LoVo (cell line): ENCODE measurements around the gene AUTS2.

Source experiments
- DNase-seq: peaks from one replicate; pipeline ENCODE4 v3.0.0-alpha.2; 2016; ENCODE audit warnings: low spot score

The AUTS2 gene

DNA sequence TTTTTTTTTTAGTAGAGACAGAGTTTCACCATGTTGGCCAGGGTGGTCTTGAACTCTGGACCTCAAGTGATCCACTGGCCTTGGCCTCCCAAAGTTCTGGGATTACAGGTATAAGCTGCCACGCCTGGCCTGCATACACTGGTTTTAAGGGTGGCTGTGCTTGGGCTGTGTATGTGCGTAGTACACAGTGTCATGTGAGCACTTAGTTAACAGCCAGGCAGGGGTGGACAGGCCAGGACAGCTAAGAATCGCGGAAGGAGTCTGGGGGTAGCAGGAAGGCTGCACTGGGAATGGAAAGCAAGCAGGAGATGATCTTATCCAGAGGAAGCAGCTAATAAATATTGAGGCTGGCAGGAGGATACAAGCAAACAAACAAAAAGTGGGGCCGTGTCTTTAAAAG, 1153.6 kb downstream of the AUTS2 start:
- DNase-seq, result no peak

DNA sequence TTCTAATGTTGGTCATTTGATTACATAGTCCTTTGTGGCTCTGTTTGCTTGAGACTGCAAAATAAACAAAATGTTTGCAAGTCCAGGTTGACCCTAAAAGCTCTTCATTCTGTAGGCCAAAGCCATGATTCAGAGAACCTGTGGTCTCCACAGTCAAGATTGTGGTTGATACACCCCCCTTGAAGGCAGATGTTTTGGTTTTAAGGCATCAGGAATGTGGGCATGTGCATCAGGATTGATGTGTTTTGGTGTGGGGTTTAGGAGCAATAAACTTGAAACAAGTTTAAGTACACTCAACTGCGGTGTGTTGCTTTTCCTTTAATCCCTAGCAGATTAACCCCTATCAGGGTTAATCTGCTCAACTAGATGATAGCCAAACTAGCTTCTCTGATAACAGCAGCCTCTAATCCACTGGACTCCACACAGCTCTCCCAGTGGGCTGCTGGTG, 1154.5 kb downstream of the AUTS2 start:
- DNase-seq, result no peak

DNA sequence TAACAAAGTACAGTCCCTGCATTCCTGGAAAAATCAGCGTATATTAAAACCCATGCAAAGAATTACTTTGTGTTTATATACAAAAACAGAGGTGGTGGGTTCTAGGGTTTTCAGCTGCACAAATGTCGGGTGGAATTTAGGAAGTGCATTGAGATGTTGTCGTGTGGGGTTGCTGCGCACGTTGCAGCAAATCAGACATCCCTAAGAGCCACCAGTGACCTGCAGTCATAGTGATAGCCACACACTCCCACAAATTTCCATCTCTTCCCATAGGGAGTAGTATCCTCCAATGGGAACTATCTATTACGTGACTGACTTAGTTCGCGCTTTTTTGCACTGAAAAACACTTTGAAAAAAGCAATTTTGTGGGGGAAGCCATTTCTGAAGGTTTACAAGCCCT, 1158.5 kb downstream of the AUTS2 start:
- DNase-seq, result no peak

DNA sequence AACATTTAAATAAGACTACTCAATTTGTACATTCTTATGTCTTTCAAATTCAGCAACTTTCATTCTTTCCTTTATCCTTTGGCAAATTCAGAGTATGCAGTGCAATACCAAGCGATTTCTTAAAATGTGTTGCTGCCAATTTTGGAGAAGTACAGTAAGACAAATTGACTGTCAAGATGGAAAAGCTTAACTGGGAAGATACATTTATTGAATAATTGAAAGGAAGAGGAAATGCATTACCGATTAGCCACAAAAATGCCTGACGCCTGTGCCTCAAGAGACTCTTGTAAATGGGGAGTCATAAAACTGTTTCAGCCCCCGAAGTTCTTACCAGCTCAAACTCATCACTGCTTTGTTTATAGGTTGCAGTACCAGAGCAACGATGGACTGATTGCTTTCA, 1160.4 kb downstream of the AUTS2 start:
- no peak for DNase-seq

DNA sequence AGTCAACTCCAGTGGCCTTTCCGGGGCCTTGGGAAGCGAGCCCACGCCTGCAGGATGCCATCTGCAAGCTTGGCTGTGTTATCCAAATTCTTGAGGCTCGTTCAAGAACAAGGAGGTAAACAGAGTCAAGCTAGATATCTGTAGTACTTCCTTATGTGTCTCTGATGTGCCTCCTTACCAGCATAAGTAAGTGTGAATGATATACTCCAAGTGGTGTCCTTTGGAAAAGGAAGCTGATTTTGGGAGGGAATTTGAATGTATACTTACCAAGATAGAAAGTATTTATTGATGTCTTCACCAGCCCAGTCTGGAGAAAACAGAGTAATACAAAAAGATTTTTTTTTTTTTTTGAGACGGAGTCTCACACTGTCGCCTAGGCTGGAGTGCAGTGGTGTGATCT, 1161.4 kb downstream of the AUTS2 start:
- DNase-seq, result no peak

DNA sequence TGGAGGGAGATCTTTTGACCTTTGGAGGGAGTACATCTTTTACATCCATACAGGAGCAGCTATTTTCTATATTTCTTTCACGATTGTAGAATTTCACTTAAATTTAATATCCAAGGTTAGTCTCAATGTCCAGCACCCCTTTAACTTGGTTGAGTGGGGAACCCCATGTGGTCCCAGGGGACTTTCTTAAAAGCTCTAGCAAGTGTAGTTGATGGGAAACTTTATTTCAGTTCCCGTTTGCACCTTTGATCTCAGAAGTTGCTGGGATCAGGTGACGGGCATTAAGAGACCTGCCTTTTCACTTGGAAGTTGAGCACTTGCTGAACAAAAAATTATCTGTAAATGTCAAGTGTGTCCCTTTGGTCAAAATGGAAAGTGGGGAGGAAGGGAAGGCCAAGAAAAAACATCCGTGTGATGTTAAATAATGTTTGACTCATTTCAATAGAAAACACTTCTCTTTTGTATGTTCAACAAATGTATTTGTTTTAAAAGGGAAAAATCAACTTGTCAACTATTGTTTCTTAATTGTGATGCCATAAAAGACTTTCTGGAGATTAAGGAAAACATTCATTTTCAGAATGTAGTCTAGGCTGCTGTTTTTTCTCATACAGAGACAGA, 1163.5 kb downstream of the AUTS2 start:
- DNase-seq, result no peak

DNA sequence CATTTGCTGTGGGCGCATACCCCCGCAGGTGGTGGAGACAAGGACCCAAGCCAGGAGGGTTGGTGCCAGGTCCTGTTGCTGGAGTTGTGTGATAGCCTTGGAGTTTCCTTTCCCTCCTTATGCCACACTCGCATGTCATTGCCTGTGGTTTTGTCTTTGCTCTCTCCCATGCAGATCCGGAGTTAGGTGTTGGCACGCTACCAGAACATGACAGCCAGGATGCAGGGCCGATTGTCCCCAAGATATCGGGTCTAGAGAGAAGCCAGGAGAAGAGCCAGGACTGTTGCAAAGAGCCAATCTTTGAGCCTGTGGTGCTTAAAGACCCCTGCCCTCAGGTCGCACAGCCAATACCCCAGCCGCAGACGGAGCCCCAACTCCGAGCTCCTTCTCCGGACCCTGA, 1164.4 kb downstream of the AUTS2 start:
- DNase-seq, result no peak

DNA sequence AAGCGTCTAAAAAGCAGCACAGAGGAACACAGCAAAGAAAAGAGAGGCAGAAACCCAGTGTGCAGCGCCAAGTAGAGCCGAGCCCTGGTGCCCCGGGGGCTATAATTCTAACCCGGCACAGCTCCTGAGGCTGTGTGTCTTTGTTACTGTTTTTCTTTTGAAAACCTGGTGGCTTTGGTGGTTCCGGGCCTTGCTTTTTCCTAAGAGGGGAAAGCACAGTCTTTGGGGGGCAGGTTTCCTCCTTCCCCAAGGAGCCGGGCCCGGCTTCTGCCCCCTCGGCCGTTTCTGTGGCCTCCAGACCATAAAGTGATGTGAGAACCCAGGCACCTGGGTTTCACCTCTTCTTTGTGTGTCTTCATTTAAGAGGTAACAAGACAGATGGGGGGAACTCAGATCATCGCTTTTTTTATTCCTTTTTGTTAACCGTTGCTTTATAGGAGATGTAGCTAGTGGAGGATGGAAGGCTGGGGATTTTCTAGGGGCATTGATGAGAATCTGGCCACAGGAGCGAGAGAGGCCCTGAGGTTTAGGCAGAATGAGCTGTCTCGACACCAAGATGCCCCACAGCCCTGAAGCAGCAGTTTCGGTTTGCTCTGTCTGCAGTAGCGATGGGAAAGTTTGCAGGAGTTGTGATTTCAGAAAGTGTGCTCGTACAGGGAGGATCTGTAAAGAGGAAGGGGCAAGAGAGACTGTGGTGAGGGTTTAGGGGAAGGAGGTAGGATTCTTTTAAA, 1165.9 kb downstream of the AUTS2 start:
- no peak for DNase-seq

DNA sequence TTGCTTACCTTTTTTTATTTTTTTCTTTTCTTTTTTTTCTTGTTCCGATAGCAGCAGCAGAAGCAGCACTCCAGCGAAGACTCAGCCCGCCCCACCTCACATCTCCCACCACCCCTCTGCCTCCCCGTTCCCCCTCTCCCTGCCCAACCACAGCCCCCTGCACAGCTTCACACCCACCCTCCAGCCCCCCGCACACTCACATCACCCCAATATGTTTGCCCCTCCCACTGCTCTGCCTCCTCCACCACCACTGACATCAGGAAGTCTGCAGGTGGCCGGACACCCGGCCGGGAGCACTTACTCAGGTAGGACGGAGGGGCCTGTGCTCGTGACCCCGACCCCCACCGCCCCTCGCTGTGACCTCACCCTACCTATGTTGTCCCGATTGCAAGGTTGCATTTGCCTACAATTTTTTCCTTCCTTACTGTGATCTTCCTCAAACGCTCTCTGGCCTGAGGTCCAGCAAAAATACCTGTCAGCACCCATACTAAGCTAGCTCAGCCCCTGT, 1166.5 kb downstream of the AUTS2 start:
- no peak for DNase-seq

DNA sequence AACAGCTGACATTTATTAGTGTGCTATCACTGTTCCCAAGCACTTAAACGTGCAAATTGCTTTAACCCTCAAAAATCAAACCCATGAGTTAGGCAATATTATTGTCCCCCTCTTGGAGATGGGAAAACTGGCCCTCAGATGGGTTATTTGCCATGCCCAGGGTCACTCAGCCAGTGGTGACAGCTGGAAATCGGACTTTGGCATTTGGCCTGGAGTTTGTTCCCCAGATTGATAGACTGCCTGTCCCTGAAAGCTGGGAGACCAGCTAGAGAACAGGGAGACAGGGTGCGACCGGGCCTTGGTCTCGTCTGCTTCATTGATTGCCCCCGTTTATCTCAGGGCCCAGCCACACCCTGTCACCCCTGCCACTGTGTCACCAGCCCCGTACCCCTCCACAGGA, 1167.4 kb downstream of the AUTS2 start:
- no peak for DNase-seq

DNA sequence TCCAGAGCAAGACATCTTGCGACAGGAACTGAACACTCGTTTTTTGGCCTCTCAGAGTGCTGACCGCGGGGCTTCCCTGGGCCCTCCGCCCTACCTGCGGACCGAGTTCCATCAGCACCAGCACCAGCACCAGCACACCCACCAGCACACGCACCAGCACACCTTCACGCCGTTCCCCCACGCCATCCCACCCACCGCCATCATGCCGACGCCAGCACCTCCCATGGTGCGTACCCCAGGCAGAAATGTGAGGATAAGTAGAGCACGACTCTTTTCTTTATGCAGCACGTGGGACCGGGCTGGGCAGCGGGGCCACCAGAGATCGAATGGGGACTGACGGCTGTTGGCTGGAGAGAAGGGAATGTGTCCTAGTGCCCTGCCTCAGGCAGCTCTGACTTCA, 1167.8 kb downstream of the AUTS2 start:
- DNase-seq, result no peak

DNA sequence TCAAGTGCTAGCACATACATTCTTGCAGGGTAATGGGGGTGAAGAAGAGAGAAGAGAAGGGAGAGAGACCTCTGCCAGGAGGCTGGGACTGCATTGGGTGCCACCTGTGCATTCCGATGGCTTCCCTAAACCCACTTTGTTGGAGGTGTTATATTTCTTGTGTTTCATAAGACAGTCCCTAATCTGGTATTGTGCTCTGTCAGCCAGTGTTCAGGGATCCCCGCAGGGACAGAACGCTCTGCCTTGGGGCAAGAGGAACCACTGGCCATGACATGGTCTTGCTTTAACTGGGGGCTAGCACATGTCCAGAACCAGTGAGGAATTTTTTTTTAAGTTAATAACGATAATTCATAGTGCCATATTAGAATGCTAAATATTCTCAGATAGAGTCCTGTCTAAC, 1168.4 kb downstream of the AUTS2 start:
- DNase-seq, result no peak

DNA sequence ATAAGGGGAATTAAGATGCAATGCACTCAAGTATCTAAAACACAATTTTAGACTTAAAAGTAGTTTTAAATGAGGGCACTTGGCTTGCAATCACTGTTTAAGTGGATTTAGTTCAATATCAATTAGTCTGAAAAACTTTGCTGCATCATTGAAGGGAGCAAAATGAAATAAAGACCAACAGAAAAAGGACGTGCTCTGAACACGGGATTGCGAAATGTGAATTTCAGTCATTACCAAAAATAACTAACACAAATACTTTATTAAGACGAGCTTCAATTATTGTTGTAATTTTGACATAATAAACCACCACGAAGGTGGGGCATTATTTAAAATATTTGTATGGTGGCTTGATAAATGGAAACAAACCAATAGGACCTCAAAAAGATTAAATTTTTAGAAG, 1171.9 kb downstream of the AUTS2 start:
- no peak for DNase-seq

DNA sequence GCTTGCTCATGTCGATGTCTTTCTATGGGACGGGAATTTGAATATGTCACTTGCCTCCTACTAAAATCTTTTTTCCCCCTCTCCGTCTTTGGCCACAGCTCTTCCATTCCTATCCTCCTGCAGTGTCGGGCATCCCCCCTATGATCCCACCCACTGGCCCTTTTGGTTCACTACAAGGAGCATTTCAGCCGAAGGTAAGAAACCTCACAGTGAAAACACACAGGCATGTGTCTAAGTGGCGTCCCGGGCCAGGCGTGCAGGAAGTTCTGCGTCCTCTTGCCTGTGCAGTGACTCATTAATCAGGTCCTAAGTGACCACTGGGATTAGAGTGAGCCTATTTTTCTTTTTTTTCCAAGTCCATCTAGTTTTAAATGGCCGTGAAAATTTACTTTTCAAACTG, 1173.2 kb downstream of the AUTS2 start:
- DNase-seq, result no peak

DNA sequence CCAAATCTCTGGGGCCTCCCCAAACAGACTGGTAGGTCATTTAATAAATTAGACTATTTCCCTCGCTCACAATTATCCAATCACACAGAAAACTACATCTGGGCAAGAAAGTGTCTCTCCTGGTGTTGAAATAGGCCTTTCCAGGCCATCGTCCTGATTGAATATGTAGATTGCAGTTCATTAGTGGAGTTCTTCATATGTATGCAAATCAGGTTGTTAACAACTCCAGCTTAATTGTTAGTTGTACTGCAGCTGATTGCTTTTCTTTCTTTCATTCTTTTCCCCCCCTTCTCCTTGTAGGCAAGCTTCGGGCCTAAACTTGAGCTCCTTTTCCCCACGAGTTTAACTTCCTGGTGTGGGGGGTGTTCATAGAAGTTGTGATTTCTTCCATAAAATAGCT, 1174.6 kb downstream of the AUTS2 start:
- DNase-seq, result no peak

DNA sequence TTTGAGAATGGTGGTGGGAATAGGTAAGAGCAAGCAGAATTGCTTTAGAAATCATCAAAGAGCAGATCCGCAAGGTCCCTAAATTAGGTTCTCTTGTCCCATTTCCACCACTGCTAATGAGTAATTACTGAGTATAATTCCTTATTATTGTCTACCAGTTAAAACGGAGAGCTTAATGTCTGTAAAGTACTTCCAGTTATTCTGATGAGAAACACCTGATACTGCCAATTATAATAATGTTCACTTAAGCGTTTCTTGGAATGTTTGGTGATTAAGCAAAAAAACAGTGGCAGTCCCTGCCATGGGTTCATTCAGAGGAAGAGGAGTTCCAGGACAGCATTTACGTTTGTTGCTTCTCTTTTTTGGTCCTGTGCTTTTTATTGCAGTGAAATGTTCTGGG, 1175.1 kb downstream of the AUTS2 start:
- no peak for DNase-seq

DNA sequence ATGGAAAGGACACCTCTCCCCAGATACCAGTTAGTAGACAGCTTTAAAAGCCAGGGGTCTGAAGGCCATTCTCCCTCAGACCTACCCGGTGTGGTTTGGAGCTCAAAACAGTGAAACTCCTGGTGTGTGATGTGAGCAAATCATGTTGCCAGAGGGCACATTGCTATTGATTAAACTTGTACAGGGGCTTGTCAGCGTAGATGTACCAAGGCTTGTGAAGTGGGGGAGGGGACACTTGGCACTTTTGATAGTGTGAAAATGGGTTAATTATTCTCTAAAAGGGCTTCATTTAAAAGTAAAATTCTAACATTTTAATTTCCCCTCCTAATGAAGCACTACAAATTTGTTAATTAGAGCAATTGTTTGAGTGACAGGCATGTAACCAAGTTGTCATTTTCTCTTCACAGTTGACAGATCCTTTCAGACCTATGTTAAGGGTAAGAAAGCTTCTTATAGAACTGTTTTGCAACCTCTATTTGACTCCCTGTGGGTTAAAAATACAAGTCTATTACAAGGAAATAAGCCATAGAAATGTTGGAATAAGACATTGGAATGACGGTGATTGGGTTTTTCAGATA, 1176.8 kb downstream of the AUTS2 start:
- no peak for DNase-seq

DNA sequence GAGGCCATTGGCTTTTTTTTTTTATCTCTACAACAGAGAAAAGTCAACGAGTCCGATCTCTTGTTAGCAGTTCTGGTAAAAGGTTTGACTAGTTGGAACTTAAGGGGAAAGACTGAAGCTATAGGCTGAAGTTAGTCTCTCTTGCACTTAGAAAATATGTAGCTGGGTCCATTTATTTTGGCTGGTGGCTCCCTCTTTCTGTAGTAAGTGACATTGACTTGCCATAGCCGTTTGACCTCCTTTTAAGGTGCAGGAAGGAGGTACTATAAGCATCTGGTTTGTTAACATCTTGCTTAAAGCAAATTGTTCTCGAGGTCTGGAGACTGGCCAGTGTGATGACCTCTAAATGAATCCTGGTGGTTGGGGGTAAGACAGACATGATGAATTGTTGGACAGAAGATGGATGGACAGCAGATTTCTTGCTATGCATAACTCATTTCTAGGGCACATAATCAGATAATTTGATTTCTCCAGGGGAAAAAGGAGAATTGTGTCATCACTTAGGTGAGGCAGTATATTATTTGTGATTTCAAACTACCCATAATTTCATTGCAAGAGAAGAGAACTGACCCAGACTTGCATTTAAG, 1177.4 kb downstream of the AUTS2 start:
- DNase-seq, result no peak

DNA sequence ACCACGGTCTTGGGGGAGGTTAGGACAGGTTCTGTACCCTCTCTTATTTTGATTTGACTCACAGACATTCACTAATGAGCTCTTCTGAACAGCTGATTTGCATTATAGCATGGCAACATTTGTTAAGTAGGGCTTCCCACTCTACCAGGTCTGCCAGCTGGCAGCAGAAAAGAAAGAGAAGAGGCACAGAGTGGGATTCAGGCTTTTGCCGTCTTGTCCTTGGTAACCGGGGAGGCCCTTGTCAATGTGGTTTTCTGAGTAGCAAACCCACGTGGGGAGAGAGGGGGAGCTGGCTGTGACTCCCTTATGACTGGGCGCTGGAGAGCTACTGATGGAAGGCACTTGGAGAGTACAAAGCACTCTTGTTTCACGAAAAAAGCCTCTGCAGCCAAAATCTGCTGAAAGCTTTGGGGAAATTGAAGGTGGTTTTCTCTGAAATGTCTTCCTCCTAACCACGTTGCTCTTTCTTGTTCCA, 1178.4 kb downstream of the AUTS2 start:
- DNase-seq, result no peak

DNA sequence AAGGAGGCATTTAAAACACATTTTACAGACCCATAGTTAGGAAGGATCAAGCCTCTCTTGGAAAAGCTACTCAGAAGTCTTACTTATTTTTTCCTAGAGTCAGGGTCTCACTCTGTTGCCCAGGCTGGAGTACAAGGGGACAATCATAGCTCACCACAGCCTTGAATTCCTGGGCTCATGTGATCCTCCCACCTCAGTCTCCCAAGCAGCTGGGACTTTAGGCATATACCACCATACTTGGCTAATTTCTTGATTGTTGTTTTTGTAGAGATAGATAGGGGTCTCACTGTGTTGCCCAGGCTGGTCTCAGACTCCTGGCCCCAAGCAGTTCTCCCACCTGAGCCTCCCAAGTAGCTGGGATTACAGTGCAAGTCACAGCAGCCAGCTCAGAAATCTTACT, 1179.0 kb downstream of the AUTS2 start:
- DNase-seq, result no peak

DNA sequence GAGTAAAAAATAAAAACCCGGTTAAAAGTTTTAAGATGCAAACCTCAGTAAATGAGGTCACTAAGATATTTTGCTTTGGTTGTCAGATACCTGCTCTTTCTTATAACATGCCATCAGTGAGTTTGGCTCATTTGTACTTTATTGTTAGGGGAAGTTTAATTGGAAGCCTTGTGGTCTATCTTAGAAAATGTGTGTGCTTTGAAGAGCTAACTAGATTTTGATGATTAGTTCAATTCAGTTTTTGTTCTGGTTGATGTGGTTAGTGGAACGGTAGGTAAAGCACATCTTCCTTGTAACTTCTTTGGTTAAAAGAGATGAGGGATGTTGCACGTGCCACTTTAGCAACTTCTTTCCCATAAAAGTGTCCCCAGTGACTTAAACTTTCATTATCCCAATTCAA, 1180.3 kb downstream of the AUTS2 start:
- DNase-seq, result no peak

DNA sequence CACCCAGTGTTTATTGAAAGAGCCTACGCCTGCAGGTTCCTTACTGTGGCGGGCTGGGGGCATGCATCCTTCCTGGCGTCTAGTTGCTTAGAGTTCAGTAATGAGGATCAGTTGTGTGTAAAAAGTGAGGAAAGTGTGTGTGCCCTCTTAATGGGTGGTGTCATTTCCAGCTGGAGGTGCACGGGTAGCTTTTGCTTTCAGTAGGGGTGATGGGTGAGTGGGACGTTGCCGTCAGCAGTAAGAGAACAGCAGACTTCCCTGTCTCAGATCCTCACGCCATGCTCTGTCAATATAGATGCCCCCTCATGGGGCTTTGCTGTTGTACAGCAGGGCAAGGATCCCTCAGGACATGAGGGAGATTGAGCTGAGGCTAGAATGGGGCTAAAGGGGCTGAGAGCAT, 1181.0 kb downstream of the AUTS2 start:
- DNase-seq, result no peak

DNA sequence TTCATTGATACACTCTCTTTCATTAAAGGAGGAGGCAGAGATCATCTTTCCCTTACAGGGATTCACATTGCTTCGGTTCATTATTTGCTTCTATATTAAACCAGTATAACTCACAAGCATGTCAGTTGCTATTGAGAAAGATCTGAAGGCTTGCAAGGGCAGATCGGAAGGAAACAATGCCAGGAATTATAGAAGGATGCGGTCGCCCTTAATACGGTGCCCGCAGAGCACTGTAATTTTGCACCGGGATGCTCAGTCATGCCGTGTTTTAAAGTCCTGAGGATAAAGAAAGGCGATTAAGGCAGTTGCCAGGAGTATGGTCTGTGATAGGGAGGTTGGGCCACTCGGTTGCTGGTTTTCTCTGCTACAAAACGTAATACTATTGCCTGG, 1183.6 kb downstream of the AUTS2 start:
- no peak for DNase-seq
